Naive thymus-derived CD4-positive, alpha-beta T cell (primary cell): ENCODE measurements around the gene LDLRAD4. TPM values are rescaled to one million over a fixed set of nuclear protein-coding genes. Genes with fewer than 3 reads are reported as not detected.

Experiments used
- ATAC-seq: fragments of 150-1000 bp; cut with Tn5 transposase; 2 replicates; pipeline ENCODE4 v1.10.0; 2021; ENCODE audit warnings: mild to moderate bottlenecking, moderate library complexity
- CTCF ChIA-PET: fragments of 350-600 bp; sonication (Branson Sonifier 250); formaldehyde crosslinking; loops from one replicate; lab custom pipeline; 2021; ENCODE audit warnings: antibody characterized with exemption; lab: Charles Lee
- POLR2A ChIA-PET: fragments of 350-600 bp; sonication (Branson Sonifier 250); formaldehyde crosslinking; loops from one replicate; lab custom pipeline; 2021; ENCODE audit warnings: antibody characterized with exemption, inconsistent platforms; lab: Charles Lee
- DNase-seq, 9 donors: peaks; one replicate each; pipeline versions ENCODE4 v3.0.0 to v3.0.0-alpha.2; 2020 to 2022; ENCODE audit warnings: mixed read lengths in 1 of 9
- H3K27ac ChIP-seq: one replicate; pipeline ENCODE4 v1.7.0; 2013; ENCODE audit warnings: mild to moderate bottlenecking, low read depth, low read length, moderate library complexity
- H3K27me3 ChIP-seq, 2 donors: one replicate each; pipeline ENCODE4 v1.7.0; 2013; ENCODE audit warnings: low read length in 2 of 2, mild to moderate bottlenecking in 2 of 2, moderate library complexity in 2 of 2; ENCODE audit not compliant: control insufficient read depth in 2 of 2, insufficient read depth in 2 of 2
- H3K36me3 ChIP-seq, 3 experiments: 1 replicate in 2 of 3; 2 replicates in 1 of 3; pipeline ENCODE4 v1.7.0; 2013; ENCODE audit warnings: low read length in 3 of 3, mild to moderate bottlenecking in 3 of 3, moderate library complexity in 1 of 3; ENCODE audit not compliant: insufficient read depth in 3 of 3, control insufficient read depth in 2 of 3
- H3K4me1 ChIP-seq, 2 donors: one replicate each; pipeline ENCODE4 v1.7.0; 2013; ENCODE audit warnings: low read length in 2 of 2, mild to moderate bottlenecking in 2 of 2, moderate library complexity in 1 of 2; ENCODE audit not compliant: control insufficient read depth in 2 of 2, insufficient read depth in 2 of 2
- H3K4me3 ChIP-seq: 2 replicates; pipeline ENCODE4 v1.7.0; 2013; ENCODE audit warnings: mild to moderate bottlenecking, low read length
- H3K9me3 ChIP-seq, 3 experiments: 1 replicate in 2 of 3; 2 replicates in 1 of 3; pipeline ENCODE4 v1.7.0; 2013; ENCODE audit warnings: low read length in 3 of 3; ENCODE audit not compliant: control insufficient read depth in 2 of 3
- H3K27ac Mint-ChIP-seq, 9 donors: one replicate each; pipeline ENCODE4 v1.8.0; 2020 to 2022; ENCODE audit warnings: mixed read lengths in 9 of 9, mild to moderate bottlenecking in 8 of 9, moderate library complexity in 5 of 9, inconsistent platforms in 2 of 9
- H3K27me3 Mint-ChIP-seq, 5 donors: one replicate each; pipeline ENCODE4 v1.8.0; 2021 to 2022; ENCODE audit warnings: mixed read lengths in 5 of 5, mild to moderate bottlenecking in 1 of 5
- H3K36me3 Mint-ChIP-seq, 5 donors: one replicate each; pipeline ENCODE4 v1.8.0; 2020 to 2022; ENCODE audit warnings: mixed read lengths in 5 of 5, mild to moderate bottlenecking in 3 of 5, inconsistent platforms in 1 of 5
- H3K4me1 Mint-ChIP-seq, 7 donors: one replicate each; pipeline ENCODE4 v1.8.0; 2020 to 2022; ENCODE audit warnings: mixed read lengths in 7 of 7, mild to moderate bottlenecking in 3 of 7, inconsistent platforms in 1 of 7
- H3K4me3 Mint-ChIP-seq, 10 donors: one replicate each; pipeline ENCODE4 v1.8.0; 2020 to 2022; ENCODE audit warnings: mild to moderate bottlenecking in 10 of 10, mixed read lengths in 10 of 10, moderate library complexity in 6 of 10, inconsistent platforms in 2 of 10
- H3K9me3 Mint-ChIP-seq, 11 donors: one replicate each; pipeline ENCODE4 v1.8.0; 2020 to 2022; ENCODE audit warnings: mixed read lengths in 11 of 11, mild to moderate bottlenecking in 4 of 11, inconsistent platforms in 1 of 11, moderate library complexity in 1 of 11
- intact Hi-C, 2 donors: fragments of 100-400 bp; cut with micrococcal nuclease; formaldehyde crosslinking; loops; one replicate each; pipeline ENCODE4 v1.15.1; 2023
- polyA plus RNA-seq, 2 donors: library from polyadenylated mRNA; unstranded; fragments of 300-500 nt; fragmentation: Illumina TruSeq; gene quantifications; one replicate each; pipeline ENCODE4 v1.2.3, GENCODE V29; 2021
- total RNA-seq, 6 experiments: library from RNA in 5 of 6; stranded (reverse) in 5 of 6; gene quantifications; 1 replicate in 5 of 6; 2 replicates in 1 of 6; pipeline ENCODE4 v1.2.3 and lab custom pipeline; 2021 to 2026

LDLRAD4 gene
- total and polyA plus RNA-seq, 7 experiments from 2014 or later, result 13.0 to 84.3 (median 53.7) TPM

GRCh38 chr18:13528739-13529392, 310.3 kb downstream of the LDLRAD4 start:
- Histone ChIP-seq H3K27ac (no peak overlapping the region), H3K36me3 (peaks cover 0 to 13% (median 0%) of the 10 kb centered on the region in 3 experiments), H3K4me1 (no peaks in the 10 kb centered on the region), H3K27me3 (no peaks in the 10 kb centered on the region), H3K4me3 (no peak overlapping the region), H3K9me3 (no peaks in the 10 kb centered on the region)
- ATAC-seq, result no peak
- intact Hi-C loops, result no loop called here
- ChIA-PET POLR2A (no interaction called here), CTCF (interaction anchor here (1.3 to 3.5 kb wide), 3 partner anchors 10 to 315 kb away, joined by 3 to 18 read pairs (median 4); no protein-coding TSS in a partner anchor)
- H3K27me3 Mint-ChIP-seq, result no peaks in the 10 kb centered on the region
- H3K36me3 Mint-ChIP-seq, result peaks cover 0 to 4% (median 3%) of the 10 kb centered on the region in 5 donors
- peaks cover 11 to 45% (median 31%) of the 10 kb centered on the region in 7 donors for H3K4me1 Mint-ChIP-seq
- H3K4me3 Mint-ChIP-seq, result no peak overlapping the region
- no peak for DNase-seq
- peak overlapping the region in 5 of 9 donors; percentile 12 to 52 (median 32) for H3K27ac Mint-ChIP-seq
- H3K9me3 Mint-ChIP-seq, result no peaks in the 10 kb centered on the region

GRCh38 chr18:13530033-13530878, 311.7 kb downstream of the LDLRAD4 start:
- Mint-ChIP-seq H3K9me3 (no peaks in the 10 kb centered on the region), H3K4me1 (peaks cover 12 to 47% (median 32%) of the 10 kb centered on the region in 7 donors), H3K27me3 (no peaks in the 10 kb centered on the region), H3K36me3 (peaks cover 0 to 6% (median 2%) of the 10 kb centered on the region in 5 donors), H3K27ac (peak overlapping the region in 4 of 9 donors; percentile 5 to 55 (median 18)), H3K4me3 (no peak overlapping the region)
- ATAC-seq (no peak), DNase-seq (no peak)
- intact Hi-C loops, result no loop called here
- POLR2A ChIA-PET, result interaction anchor here (1.8 kb wide), 1 partner anchor 314 kb away, joined by 4 read pairs; no protein-coding TSS in a partner anchor
- Histone ChIP-seq H3K27ac (no peak overlapping the region), H3K27me3 (no peaks in the 10 kb centered on the region), H3K9me3 (no peaks in the 10 kb centered on the region), H3K4me3 (no peak overlapping the region), H3K36me3 (peaks cover 0 to 13% (median 0%) of the 10 kb centered on the region in 3 experiments), H3K4me1 (no peaks in the 10 kb centered on the region)
- CTCF ChIA-PET, result interaction anchor here (1.0 to 3.5 kb wide), 4 partner anchors 9 to 317 kb away, joined by 3 to 18 read pairs (median 4); no protein-coding TSS in a partner anchor

GRCh38 chr18:13530879-13531387, 312.4 kb downstream of the LDLRAD4 start:
- Histone ChIP-seq H3K27me3 (no peaks in the 10 kb centered on the region), H3K9me3 (no peaks in the 10 kb centered on the region), H3K27ac (no peak overlapping the region), H3K36me3 (peaks cover 0 to 10% (median 0%) of the 10 kb centered on the region in 3 experiments), H3K4me3 (no peak overlapping the region), H3K4me1 (no peaks in the 10 kb centered on the region)
- DNase-seq (peak in 4 of 9 donors; percentile 15 to 35 (median 24)), ATAC-seq (peak; percentile 58)
- Mint-ChIP-seq H3K27ac (peak overlapping the region in 2 of 9 donors; percentile 13 to 74), H3K36me3 (peaks cover 0 to 6% (median 3%) of the 10 kb centered on the region in 5 donors), H3K4me1 (peaks cover 12 to 54% (median 39%) of the 10 kb centered on the region in 7 donors), H3K9me3 (no peaks in the 10 kb centered on the region), H3K27me3 (no peaks in the 10 kb centered on the region), H3K4me3 (no peak overlapping the region)
- CTCF ChIA-PET, result interaction anchor here (0.6 to 3.5 kb wide), 5 partner anchors 28 to 314 kb away, joined by 3 to 18 read pairs (median 4); partner anchors contain the start of gene LDLRAD4
- intact Hi-C loops, result loop anchor here (1.0 kb wide), 1 partner anchor 315 kb away; no protein-coding TSS in a partner anchor
- POLR2A ChIA-PET, result interaction anchor here (1.8 kb wide), 1 partner anchor 314 kb away, joined by 4 read pairs; no protein-coding TSS in a partner anchor

GRCh38 chr18:13531681-13532325, 313.2 kb downstream of the LDLRAD4 start:
- ChIA-PET POLR2A (interaction anchor here (1.8 kb wide), 1 partner anchor 315 kb away, joined by 4 read pairs; no protein-coding TSS in a partner anchor), CTCF (interaction anchor here (0.7 to 3.5 kb wide), 4 partner anchors 27 to 315 kb away, joined by 3 to 18 read pairs (median 5); partner anchors contain the start of gene LDLRAD4)
- peaks cover 0 to 3% of the 10 kb centered on the region in 2 donors for H3K4me1 ChIP-seq
- H3K9me3 ChIP-seq, result no peaks in the 10 kb centered on the region
- no peak overlapping the region for H3K4me3 ChIP-seq
- ATAC-seq (no peak), DNase-seq (no peak)
- peaks cover 0 to 6% (median 3%) of the 10 kb centered on the region in 5 donors for H3K36me3 Mint-ChIP-seq
- peak overlapping the region in 2 of 9 donors; percentile 23 for H3K27ac Mint-ChIP-seq
- H3K4me1 Mint-ChIP-seq, result peaks cover 12 to 60% (median 46%) of the 10 kb centered on the region in 7 donors
- H3K27me3 Mint-ChIP-seq, result no peaks in the 10 kb centered on the region
- H3K9me3 Mint-ChIP-seq, result no peaks in the 10 kb centered on the region
- no peak overlapping the region for H3K4me3 Mint-ChIP-seq
- H3K27ac ChIP-seq, result no peak overlapping the region
- intact Hi-C loops, result loop anchor here (1.0 kb wide), 1 partner anchor 316 kb away; no protein-coding TSS in a partner anchor
- peaks cover 0 to 7% (median 0%) of the 10 kb centered on the region in 3 experiments for H3K36me3 ChIP-seq
- no peaks in the 10 kb centered on the region for H3K27me3 ChIP-seq

GRCh38 chr18:13532406-13533075, 314.0 kb downstream of the LDLRAD4 start:
- Mint-ChIP-seq H3K27me3 (no peaks in the 10 kb centered on the region), H3K4me1 (peaks cover 14 to 64% (median 53%) of the 10 kb centered on the region in 7 donors), H3K27ac (peak overlapping the region in 4 of 9 donors; percentile 23 to 71 (median 56)), H3K4me3 (no peak overlapping the region), H3K9me3 (no peaks in the 10 kb centered on the region), H3K36me3 (peaks cover 0 to 3% (median 3%) of the 10 kb centered on the region in 5 donors)
- Histone ChIP-seq H3K27ac (no peak overlapping the region), H3K9me3 (no peaks in the 10 kb centered on the region), H3K27me3 (no peaks in the 10 kb centered on the region), H3K4me1 (peaks cover 0 to 7% of the 10 kb centered on the region in 2 donors), H3K36me3 (peaks cover 0 to 6% (median 0%) of the 10 kb centered on the region in 3 experiments), H3K4me3 (no peak overlapping the region)
- DNase-seq (no peak), ATAC-seq (no peak)
- intact Hi-C loops, result no loop called here
- POLR2A ChIA-PET, result no interaction called here
- CTCF ChIA-PET, result interaction anchor here (1.4 kb wide), 1 partner anchor 316 kb away, joined by 5 read pairs; no protein-coding TSS in a partner anchor
